HS-27A (cell line): ENCODE results near the gene CACNA1A.

Source experiments
- DNase-seq: peaks from one replicate; pipeline ENCODE4 v3.0.0-alpha.2; 2012; ENCODE audit warnings: low read depth, missing footprints

CACNA1A gene

GRCh38 chr19:13493516-13494310 is 12.6 kb downstream of the CACNA1A start:
- no peak for DNase-seq

- DNase-seq, result no peak
Measured at GRCh38 chr19:13492128-13492527, 14.2 kb downstream of the CACNA1A start.

- DNase-seq, result no peak
Measured at GRCh38 chr19:13487985-13488384, 18.3 kb downstream of the CACNA1A start.

GRCh38 chr19:13484166-13484565 is 22.1 kb downstream of the CACNA1A start:
- DNase-seq, result no peak

GRCh38 chr19:13483215-13483614 is 23.1 kb downstream of the CACNA1A start:
- DNase-seq, result no peak

- no peak for DNase-seq
Measured at GRCh38 chr19:13478576-13478975, 27.7 kb downstream of the CACNA1A start.

GRCh38 chr19:13476071-13476470 is 30.2 kb downstream of the CACNA1A start:
- no peak for DNase-seq

- DNase-seq, result no peak
Measured at GRCh38 chr19:13475044-13475443, 31.2 kb downstream of the CACNA1A start.

GRCh38 chr19:13466697-13467096 is 39.6 kb downstream of the CACNA1A start:
- DNase-seq, result no peak

GRCh38 chr19:13463296-13463695 is 43.0 kb downstream of the CACNA1A start:
- no peak for DNase-seq

- no peak for DNase-seq
Measured at GRCh38 chr19:13461536-13461935, 44.7 kb downstream of the CACNA1A start.

GRCh38 chr19:13460045-13460444 is 46.2 kb downstream of the CACNA1A start:
- DNase-seq, result no peak

GRCh38 chr19:13459351-13459750 is 46.9 kb downstream of the CACNA1A start:
- no peak for DNase-seq

GRCh38 chr19:13451434-13451995 is 54.8 kb downstream of the CACNA1A start:
- DNase-seq, result no peak

- DNase-seq, result no peak
Measured at GRCh38 chr19:13447978-13448377, 58.3 kb downstream of the CACNA1A start.

GRCh38 chr19:13441810-13442512 is 64.3 kb downstream of the CACNA1A start:
- DNase-seq, result peak; percentile 5

GRCh38 chr19:13437919-13438618 is 68.2 kb downstream of the CACNA1A start:
- DNase-seq, result no peak

- no peak for DNase-seq
Measured at GRCh38 chr19:13436352-13436751, 69.9 kb downstream of the CACNA1A start.

GRCh38 chr19:13430790-13431582 is 75.3 kb downstream of the CACNA1A start:
- DNase-seq, result peak; percentile 17

GRCh38 chr19:13429563-13429962 is 76.7 kb downstream of the CACNA1A start:
- no peak for DNase-seq

- no peak for DNase-seq
Measured at GRCh38 chr19:13428352-13428751, 77.9 kb downstream of the CACNA1A start.
